ENCODE measurements around the gene MARCHF10. TPM values are rescaled to one million over a fixed set of nuclear protein-coding genes. Genes with fewer than 3 reads are reported as not detected.

MARCHF10 gene
- total RNA-seq, 1 experiment from 2014 or later, result 0.03 TPM

DNA sequence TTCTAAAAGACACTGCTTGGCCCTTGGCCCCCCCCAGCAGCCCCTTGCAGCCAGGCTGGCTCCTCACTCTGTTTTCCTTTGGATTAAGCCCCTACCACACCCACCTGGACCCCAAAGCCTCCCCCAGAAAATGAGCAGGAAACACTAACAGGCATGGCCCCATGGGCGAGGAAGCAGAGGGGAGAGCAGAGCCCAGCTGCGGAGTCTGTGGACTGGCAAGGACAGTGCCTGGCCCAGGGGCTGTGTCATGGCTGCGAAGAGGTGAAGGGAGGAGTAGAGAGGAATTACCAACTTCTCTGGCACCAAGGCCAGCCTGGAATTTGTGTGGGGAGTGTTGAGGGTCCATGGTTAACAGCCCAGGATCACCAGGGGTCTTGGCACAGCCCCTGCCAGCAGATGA, 133.3 kb downstream of the MARCHF10 start:
- no peak for DNase-seq
- Histone ChIP-seq H3K36me3 (replicated peaks; ENCODE audit: control insufficient read depth, insufficient read depth, low read length) (no peaks in the 10 kb centered on the region), H3K27me3 (ENCODE audit: control insufficient read depth, insufficient read depth, low read length) (no peaks in the 10 kb centered on the region), H3K4me3 (ENCODE audit: insufficient read depth, low read depth, low read length) (no peak overlapping the region)

- peak; percentile 45 for DNase-seq
- Histone ChIP-seq H3K4me3 (ENCODE audit: insufficient read depth, low read depth, low read length) (no peak overlapping the region), H3K27me3 (ENCODE audit: control insufficient read depth, insufficient read depth, low read length) (no peaks in the 10 kb centered on the region), H3K36me3 (replicated peaks; ENCODE audit: control insufficient read depth, insufficient read depth, low read length) (no peaks in the 10 kb centered on the region)
These were observed 133.8 kb downstream of the MARCHF10 start for GRCh38 chr17:62674363-62674739.

DNA sequence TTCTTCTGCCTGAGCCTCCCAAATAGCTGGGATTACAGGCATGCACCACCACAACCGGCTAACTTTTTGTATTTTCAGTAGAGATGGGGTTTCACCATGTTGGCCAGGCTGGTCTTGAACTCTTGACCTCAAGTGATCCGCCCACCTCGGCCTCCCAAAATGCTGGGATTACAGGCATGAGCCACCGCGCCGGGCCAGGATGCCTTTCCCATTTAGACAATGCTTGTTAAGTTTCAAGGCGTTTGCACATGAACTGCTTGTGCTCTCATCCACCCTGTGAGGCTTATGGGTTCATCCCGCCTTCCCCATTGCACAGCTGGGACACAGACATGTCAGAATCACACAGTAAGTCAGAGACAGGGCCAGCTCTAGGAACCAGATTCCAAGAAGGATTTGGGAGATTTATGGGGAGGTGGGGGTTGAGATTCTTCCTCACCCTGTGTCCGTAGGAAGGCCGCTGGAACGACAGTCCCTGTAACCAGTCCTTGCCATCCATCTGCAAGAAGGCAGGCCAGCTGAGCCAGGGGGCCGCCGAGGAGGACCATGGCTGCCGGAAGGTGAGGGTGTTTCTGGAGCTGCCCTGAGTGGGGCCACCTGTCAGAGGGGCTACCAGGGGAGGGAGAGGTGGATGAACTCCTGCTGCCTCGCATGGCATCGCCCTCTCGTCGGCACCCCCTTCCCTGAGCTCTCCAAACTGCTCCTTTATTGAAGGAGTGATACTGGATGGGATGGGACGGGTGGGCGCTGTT, 134.3 kb downstream of the MARCHF10 start:
- no peaks in the 10 kb centered on the region for H3K27me3 ChIP-seq (ENCODE audit: control insufficient read depth, insufficient read depth, low read length)
- H3K4me3 ChIP-seq (ENCODE audit: insufficient read depth, low read depth, low read length), result no peak overlapping the region
- H3K36me3 ChIP-seq (replicated peaks; ENCODE audit: control insufficient read depth, insufficient read depth, low read length), result no peaks in the 10 kb centered on the region
- no peak for DNase-seq

DNA sequence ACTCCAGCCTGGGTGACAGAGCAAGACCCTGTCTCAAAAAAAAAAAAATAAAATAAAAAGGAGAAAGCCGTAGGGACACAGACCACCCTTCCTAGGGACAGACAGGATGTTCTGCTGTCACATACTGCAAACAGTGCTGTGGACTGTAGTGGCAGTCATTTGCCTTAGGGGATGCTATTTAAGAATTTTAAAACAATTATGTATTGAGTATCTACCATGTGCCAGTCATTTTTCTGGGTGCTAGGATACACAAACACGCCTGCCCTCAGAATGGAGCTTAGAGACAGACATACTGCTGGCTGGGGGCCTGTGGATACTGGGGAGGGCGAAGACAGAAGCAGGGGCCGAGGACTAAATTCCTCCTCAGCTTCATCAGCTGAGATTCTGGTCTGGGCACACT, 135.2 kb downstream of the MARCHF10 start:
- no peak for DNase-seq
- H3K36me3 ChIP-seq (replicated peaks; ENCODE audit: control insufficient read depth, insufficient read depth, low read length), result no peaks in the 10 kb centered on the region
- H3K27me3 ChIP-seq (ENCODE audit: control insufficient read depth, insufficient read depth, low read length), result no peaks in the 10 kb centered on the region
- H3K4me3 ChIP-seq (ENCODE audit: insufficient read depth, low read depth, low read length), result no peak overlapping the region

GRCh38 chr17:62671553-62671952, 136.6 kb downstream of the MARCHF10 start:
- Histone ChIP-seq H3K27me3 (ENCODE audit: control insufficient read depth, insufficient read depth, low read length) (no peaks in the 10 kb centered on the region), H3K36me3 (replicated peaks; ENCODE audit: control insufficient read depth, insufficient read depth, low read length) (no peaks in the 10 kb centered on the region), H3K4me3 (ENCODE audit: insufficient read depth, low read depth, low read length) (no peak overlapping the region)
- peak; percentile 45 for DNase-seq

DNA sequence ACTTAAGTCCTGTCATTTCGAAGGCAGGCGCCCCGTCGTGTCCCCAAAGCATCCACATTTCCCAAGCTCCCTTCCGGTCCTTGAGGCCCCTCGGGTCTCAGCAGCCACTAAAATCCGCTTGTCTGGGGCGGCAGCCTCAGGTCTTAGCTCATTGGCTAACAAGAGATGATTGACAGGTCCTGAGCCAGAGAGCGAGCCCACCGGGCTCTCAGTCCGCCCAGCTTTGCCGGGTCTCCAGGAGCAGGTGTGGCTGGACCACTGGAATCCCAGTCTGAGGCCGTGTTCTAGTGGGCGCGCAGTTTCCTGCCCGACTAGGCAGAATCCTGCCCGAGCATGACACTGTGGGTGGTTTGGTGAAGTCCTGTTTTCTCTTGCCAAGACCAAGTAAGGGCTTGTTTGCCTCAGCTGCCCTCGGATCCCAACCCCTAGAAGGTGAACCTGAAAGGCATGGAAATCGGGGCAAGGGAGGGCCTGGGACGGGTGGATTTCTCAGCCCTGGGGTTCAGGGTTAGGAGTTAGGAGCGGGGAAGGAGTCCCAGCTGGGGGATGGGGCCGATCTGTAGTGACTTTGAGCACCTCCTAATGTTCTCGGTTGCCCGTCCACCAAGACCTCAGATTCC, 137.8 kb downstream of the MARCHF10 start:
- DNase-seq, result peak; percentile 95
- H3K27me3 ChIP-seq (ENCODE audit: control insufficient read depth, insufficient read depth, low read length), result no peaks in the 10 kb centered on the region

GRCh38 chr17:62668091-62668804, 139.9 kb downstream of the MARCHF10 start:
- Histone ChIP-seq H3K27me3 (ENCODE audit: control insufficient read depth, insufficient read depth, low read length) (no peaks in the 10 kb centered on the region), H3K4me3 (ENCODE audit: insufficient read depth, low read depth, low read length) (no peak overlapping the region), H3K36me3 (replicated peaks; ENCODE audit: control insufficient read depth, insufficient read depth, low read length) (no peaks in the 10 kb centered on the region)
- DNase-seq, result no peak

More for the DNA sequence above, 137.8 kb downstream of the MARCHF10 start:
- no peaks in the 10 kb centered on the region for H3K36me3 ChIP-seq (replicated peaks; ENCODE audit: control insufficient read depth, insufficient read depth, low read length)
- no peak overlapping the region for H3K4me3 ChIP-seq (ENCODE audit: insufficient read depth, low read depth, low read length)

- peak; percentile 61 for DNase-seq
- Histone ChIP-seq H3K4me3 (ENCODE audit: insufficient read depth, low read depth, low read length) (no peak overlapping the region), H3K36me3 (replicated peaks; ENCODE audit: control insufficient read depth, insufficient read depth, low read length) (no peaks in the 10 kb centered on the region), H3K27me3 (ENCODE audit: control insufficient read depth, insufficient read depth, low read length) (no peaks in the 10 kb centered on the region)
These were observed 141.1 kb downstream of the MARCHF10 start for GRCh38 chr17:62666801-62667591.

DNA sequence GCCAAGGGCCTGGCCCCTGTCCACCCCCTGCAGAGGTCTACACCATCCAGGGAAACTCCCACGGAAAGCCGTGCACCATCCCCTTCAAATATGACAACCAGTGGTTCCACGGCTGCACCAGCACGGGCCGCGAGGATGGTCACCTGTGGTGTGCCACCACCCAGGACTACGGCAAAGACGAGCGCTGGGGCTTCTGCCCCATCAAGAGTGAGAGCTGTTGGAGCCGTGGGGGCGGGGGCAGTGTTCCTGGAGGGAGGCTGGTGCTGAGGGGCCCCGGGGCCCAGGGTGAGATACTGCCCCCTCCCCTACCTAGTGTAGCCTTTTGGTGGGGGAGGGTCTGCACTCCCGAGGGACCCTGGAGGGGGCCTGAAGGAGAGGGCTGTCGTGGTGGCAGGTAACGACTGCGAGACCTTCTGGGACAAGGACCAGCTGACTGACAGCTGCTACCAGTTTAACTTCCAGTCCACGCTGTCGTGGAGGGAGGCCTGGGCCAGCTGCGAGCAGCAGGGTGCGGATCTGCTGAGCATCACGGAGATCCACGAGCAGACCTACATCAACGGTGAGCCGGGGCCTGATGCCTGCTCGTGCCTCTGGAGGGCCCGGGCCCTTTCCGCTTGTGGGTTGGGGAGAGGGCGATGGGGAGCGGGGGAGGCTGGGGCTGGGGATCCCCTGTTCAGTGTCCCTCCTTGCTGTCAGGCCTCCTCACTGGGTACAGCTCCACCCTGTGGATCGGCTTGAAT, 141.9 kb downstream of the MARCHF10 start:
- no peaks in the 10 kb centered on the region for H3K36me3 ChIP-seq (replicated peaks; ENCODE audit: control insufficient read depth, insufficient read depth, low read length)
- DNase-seq, result peak; percentile 77
- no peaks in the 10 kb centered on the region for H3K27me3 ChIP-seq (ENCODE audit: control insufficient read depth, insufficient read depth, low read length)
- H3K4me3 ChIP-seq (ENCODE audit: insufficient read depth, low read depth, low read length), result no peak overlapping the region

- no peaks in the 10 kb centered on the region for H3K36me3 ChIP-seq (replicated peaks; ENCODE audit: control insufficient read depth, insufficient read depth, low read length)
- DNase-seq, result no peak
- no peaks in the 10 kb centered on the region for H3K27me3 ChIP-seq (ENCODE audit: control insufficient read depth, insufficient read depth, low read length)
- no peak overlapping the region for H3K4me3 ChIP-seq (ENCODE audit: insufficient read depth, low read depth, low read length)
These were observed 142.5 kb downstream of the MARCHF10 start for GRCh38 chr17:62665599-62665998.

GRCh38 chr17:62664336-62665120, 143.6 kb downstream of the MARCHF10 start:
- DNase-seq, result no peak
- no peaks in the 10 kb centered on the region for H3K36me3 ChIP-seq (replicated peaks; ENCODE audit: control insufficient read depth, insufficient read depth, low read length)

GRCh38 chr17:62663304-62663703, 144.8 kb downstream of the MARCHF10 start:
- DNase-seq, result no peak
- Histone ChIP-seq H3K36me3 (replicated peaks; ENCODE audit: control insufficient read depth, insufficient read depth, low read length) (no peaks in the 10 kb centered on the region), H3K4me3 (ENCODE audit: insufficient read depth, low read depth, low read length) (no peak overlapping the region), H3K27me3 (ENCODE audit: control insufficient read depth, insufficient read depth, low read length) (no peaks in the 10 kb centered on the region)

More at GRCh38 chr17:62664336-62665120, 143.6 kb downstream of the MARCHF10 start:
- Histone ChIP-seq H3K4me3 (ENCODE audit: insufficient read depth, low read depth, low read length) (no peak overlapping the region), H3K27me3 (ENCODE audit: control insufficient read depth, insufficient read depth, low read length) (no peaks in the 10 kb centered on the region)

- no peak overlapping the region for H3K4me3 ChIP-seq (ENCODE audit: insufficient read depth, low read depth, low read length)
- H3K36me3 ChIP-seq (replicated peaks; ENCODE audit: control insufficient read depth, insufficient read depth, low read length), result no peaks in the 10 kb centered on the region
- DNase-seq, result no peak
- H3K27me3 ChIP-seq (ENCODE audit: control insufficient read depth, insufficient read depth, low read length), result no peaks in the 10 kb centered on the region
These were observed 145.3 kb downstream of the MARCHF10 start for GRCh38 chr17:62662855-62663254.

Measured in H7 (cell line).